MCF 10A (cell line): ENCODE data around the gene ITGB8. TPM values are rescaled to one million over a fixed set of nuclear protein-coding genes. Genes with fewer than 3 reads are reported as not detected.

ENCODE experiments used
- BruUV-seq: library from RNA; stranded (reverse); fragments of 400-500 nt; replicated peaks from 2 replicates; lab custom pipeline; 2021; lab: Mats Ljungman, UMichigan
- CTCF ChIA-PET: fragments of 300-600 bp; sonication (Branson Sonifier 250); formaldehyde crosslinking; extraction: SDS; loops from one replicate; lab custom pipeline; 2021; ENCODE audit warnings: antibody characterized with exemption, inconsistent platforms; lab: Yijun Ruan, JAX
- POLR2A ChIA-PET: fragments of 300-600, 350-650 bp; sonication (Branson Sonifier 250); formaldehyde crosslinking; extraction: SDS; loops from one replicate; lab custom pipeline; 2020; ENCODE audit warnings: antibody characterized with exemption, inconsistent platforms; lab: Yijun Ruan, JAX
- DNase-seq: peaks from one replicate; pipeline ENCODE4 v3.0.0-alpha.2; 2018; ENCODE audit not compliant: unreplicated experiment
- H3K27ac Mint-ChIP-seq: one replicate; pipeline ENCODE4 v1.8.0; 2022; ENCODE audit warnings: mild to moderate bottlenecking, low read depth, mixed read lengths; ENCODE audit not compliant: unreplicated experiment
- H3K27me3 Mint-ChIP-seq: one replicate; pipeline ENCODE4 v1.8.0; 2022; ENCODE audit warnings: mixed read lengths; ENCODE audit not compliant: insufficient read depth, unreplicated experiment
- H3K36me3 Mint-ChIP-seq: one replicate; pipeline ENCODE4 v1.8.0; 2022; ENCODE audit warnings: mild to moderate bottlenecking, moderate library complexity, mixed read lengths; ENCODE audit not compliant: insufficient read depth, unreplicated experiment
- H3K4me1 Mint-ChIP-seq: one replicate; pipeline ENCODE4 v1.8.0; 2022; ENCODE audit warnings: mixed read lengths; ENCODE audit not compliant: insufficient read depth, unreplicated experiment
- H3K4me3 Mint-ChIP-seq: one replicate; pipeline ENCODE4 v1.8.0; 2022; ENCODE audit warnings: mild to moderate bottlenecking, moderate library complexity, mixed read lengths; ENCODE audit not compliant: unreplicated experiment
- H3K9me3 Mint-ChIP-seq: one replicate; pipeline ENCODE4 v1.8.0; 2022; ENCODE audit warnings: mixed read lengths; ENCODE audit not compliant: unreplicated experiment
- intact Hi-C: fragments of 100-400 bp; cut with micrococcal nuclease; formaldehyde crosslinking; loops from 2 replicates; pipeline ENCODE4 v1.14.1; 2022
- total RNA-seq: library from RNA; stranded (reverse); gene quantifications from 2 replicates; pipeline ENCODE4 v1.2.3, GENCODE V29; 2022
- TF ChIP-seq, protein P1 (sequence below): fragments of 200-600 bp; IDR thresholded peaks from one replicate; pipeline ENCODE4 v1.8.0; 2022; ENCODE audit warnings: antibody characterized with exemption, mild to moderate bottlenecking; ENCODE audit not compliant: unreplicated experiment

The ITGB8 gene
- total RNA-seq, 1 experiment from 2014 or later: 38.1 TPM

DNA sequence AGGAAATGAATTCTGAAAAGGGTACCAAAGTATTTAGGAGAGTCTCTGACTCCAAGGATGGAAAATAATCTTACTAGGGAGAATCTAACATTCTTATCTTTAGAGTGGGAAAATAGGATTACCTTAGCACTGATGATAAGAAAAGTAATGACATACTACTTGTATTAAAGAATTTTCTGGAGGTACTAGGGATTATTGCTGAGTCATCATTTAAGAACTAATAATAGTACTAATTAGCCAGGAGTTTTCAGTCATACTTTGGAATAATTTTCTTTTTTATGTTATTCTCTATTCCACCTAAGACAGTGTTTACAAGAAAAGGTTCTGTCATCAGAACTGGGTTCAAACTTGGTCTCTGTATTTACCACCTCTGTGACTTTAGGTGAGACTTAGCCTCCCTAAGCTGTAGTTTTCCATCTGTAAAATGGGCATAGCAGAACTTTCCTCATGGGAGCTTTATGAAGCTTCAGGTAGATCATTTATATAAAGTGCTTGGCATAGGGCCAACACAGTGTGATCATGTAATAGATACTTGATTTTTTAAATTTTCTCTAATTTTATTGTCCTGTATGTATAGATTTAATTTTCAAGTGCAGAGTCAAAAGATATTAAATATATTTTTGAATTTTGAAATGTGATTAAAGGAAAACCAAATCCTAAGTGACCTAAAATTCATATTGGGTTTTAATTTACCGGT lies 20.4 kb downstream of the ITGB8 start:
- Mint-ChIP-seq H3K9me3 (no peaks in the 10 kb centered on the region), H3K27ac (peak overlapping the region; percentile 97), H3K27me3 (no peaks in the 10 kb centered on the region), H3K36me3 (peaks cover 13% of the 10 kb centered on the region), H3K4me3 (peak overlapping the region; percentile 61), H3K4me1 (peaks cover 61% of the 10 kb centered on the region)
- intact Hi-C loops: no loop called here
- no TSS peak for BruUV-seq
- CTCF ChIA-PET: interaction anchor here (0.7 to 1.7 kb wide), 3 partner anchors 11 to 21 kb away, joined by 3 to 6 read pairs (median 5); no protein-coding TSS in a partner anchor
- TF ChIP-seq, protein P1, sequence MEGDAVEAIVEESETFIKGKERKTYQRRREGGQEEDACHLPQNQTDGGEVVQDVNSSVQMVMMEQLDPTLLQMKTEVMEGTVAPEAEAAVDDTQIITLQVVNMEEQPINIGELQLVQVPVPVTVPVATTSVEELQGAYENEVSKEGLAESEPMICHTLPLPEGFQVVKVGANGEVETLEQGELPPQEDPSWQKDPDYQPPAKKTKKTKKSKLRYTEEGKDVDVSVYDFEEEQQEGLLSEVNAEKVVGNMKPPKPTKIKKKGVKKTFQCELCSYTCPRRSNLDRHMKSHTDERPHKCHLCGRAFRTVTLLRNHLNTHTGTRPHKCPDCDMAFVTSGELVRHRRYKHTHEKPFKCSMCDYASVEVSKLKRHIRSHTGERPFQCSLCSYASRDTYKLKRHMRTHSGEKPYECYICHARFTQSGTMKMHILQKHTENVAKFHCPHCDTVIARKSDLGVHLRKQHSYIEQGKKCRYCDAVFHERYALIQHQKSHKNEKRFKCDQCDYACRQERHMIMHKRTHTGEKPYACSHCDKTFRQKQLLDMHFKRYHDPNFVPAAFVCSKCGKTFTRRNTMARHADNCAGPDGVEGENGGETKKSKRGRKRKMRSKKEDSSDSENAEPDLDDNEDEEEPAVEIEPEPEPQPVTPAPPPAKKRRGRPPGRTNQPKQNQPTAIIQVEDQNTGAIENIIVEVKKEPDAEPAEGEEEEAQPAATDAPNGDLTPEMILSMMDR: no peak
- POLR2A ChIA-PET: interaction anchor here (0.8 to 15.5 kb wide), 7 partner anchors 9 to 56 kb away, joined by 3 to 505 read pairs (median 15); partner anchors contain the start of gene ITGB8
- DNase-seq: peak; percentile 34

DNA sequence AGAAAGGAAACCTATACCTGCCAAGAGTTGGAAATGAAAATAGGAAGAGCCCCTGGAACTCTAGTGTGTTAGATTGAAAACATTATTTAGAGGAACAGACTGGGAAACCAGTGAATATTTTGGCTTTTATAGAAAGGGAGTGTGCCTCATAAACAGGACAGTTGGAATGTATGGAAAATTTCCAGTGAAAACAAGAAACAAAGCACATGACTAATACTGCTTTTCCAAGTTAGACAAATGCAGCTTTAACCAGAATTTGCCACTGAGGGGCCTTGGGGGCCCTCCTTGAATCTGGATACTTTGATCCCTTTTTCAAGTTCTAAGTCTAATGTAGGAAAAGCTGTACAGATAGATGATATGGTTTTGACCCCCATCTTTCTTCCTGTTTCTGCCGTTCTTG lies 21.2 kb downstream of the ITGB8 start:
- H3K9me3 Mint-ChIP-seq: no peaks in the 10 kb centered on the region
- intact Hi-C loops: loop anchor here (1.0 kb wide), 1 partner anchor 20 kb away; no protein-coding TSS in a partner anchor
- H3K27me3 Mint-ChIP-seq: no peaks in the 10 kb centered on the region
- peaks cover 62% of the 10 kb centered on the region for H3K4me1 Mint-ChIP-seq
- BruUV-seq: no TSS peak
- ChIA-PET CTCF (interaction anchor here (0.7 to 2.1 kb wide), 5 partner anchors 12 to 22 kb away, joined by 3 to 6 read pairs (median 5); no protein-coding TSS in a partner anchor), POLR2A (interaction anchor here (0.8 to 15.5 kb wide), 16 partner anchors 8 to 247 kb away, joined by 3 to 505 read pairs (median 5); partner anchors contain the start of gene ITGB8)
- DNase-seq: peak; percentile 80
- peaks cover 13% of the 10 kb centered on the region for H3K36me3 Mint-ChIP-seq
- peak overlapping the region; percentile 97 for H3K27ac Mint-ChIP-seq
- H3K4me3 Mint-ChIP-seq: peak overlapping the region; percentile 61
- TF ChIP-seq, protein P1: no peak

DNA sequence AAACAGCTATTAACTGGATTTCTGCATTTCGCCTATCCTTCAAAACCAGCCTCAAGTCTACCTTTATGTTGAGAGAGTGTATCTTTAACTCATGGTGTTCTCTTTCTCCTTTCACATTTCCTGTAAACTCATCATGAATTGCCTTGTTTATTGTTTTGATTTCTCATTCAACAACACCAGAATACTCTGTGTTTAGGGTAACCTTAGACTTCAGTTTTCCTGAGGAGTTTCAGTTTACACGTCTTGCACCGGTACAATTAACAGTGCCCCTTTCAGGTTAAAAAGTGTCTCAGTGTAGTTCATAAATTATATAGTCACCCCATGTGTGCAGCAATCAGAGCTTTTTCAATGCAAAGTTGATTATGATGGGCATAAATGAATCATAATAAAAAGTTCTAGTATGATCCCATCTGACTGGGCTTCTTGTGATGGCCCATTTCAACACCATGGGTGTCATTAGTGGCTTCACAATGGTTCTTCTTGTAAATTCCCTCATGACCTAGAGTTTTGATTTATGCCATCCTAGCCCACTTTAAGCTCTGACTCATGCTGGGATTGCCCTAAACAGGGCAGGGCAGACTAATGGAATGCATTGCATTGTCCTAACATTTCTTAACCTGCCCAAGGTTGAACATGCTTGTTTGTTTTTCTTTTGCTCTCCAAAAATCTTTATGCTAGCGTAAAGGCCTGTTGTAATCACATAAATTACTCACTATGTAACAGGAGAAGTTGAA lies 22.0 kb downstream of the ITGB8 start:
- H3K4me3 Mint-ChIP-seq: peak overlapping the region; percentile 61
- H3K36me3 Mint-ChIP-seq: peaks cover 13% of the 10 kb centered on the region
- intact Hi-C loops: loop anchor here (1.0 kb wide), 2 partner anchors 13 to 20 kb away; no protein-coding TSS in a partner anchor
- TF ChIP-seq, protein P1: no peak
- peak; percentile 99 for DNase-seq
- peaks cover 54% of the 10 kb centered on the region for H3K4me1 Mint-ChIP-seq
- POLR2A ChIA-PET: interaction anchor here (0.7 to 15.5 kb wide), 26 partner anchors 9 to 246 kb away, joined by 3 to 505 read pairs (median 4); partner anchors contain the start of gene ITGB8
- CTCF ChIA-PET: interaction anchor here (0.7 to 2.1 kb wide), 9 partner anchors 9 to 381 kb away, joined by 3 to 6 read pairs (median 4); no protein-coding TSS in a partner anchor
- no peaks in the 10 kb centered on the region for H3K27me3 Mint-ChIP-seq
- H3K9me3 Mint-ChIP-seq: no peaks in the 10 kb centered on the region
- peak overlapping the region; percentile 97 for H3K27ac Mint-ChIP-seq
- BruUV-seq: no TSS peak
